Endothelial cell of umbilical vein (primary cell): Measurements from ENCODE around the gene POLG.

Experiments
- CTCF ChIP-seq, 2 donors: IDR thresholded peaks; 1 replicate in 1 of 2; 2 replicates in 1 of 2; pipeline ENCODE4 v1.5.1; 2011; ENCODE audit warnings: low read length in 2 of 2, mild to moderate bottlenecking in 2 of 2, moderate library complexity in 2 of 2, control low read depth in 1 of 2, inconsistent platforms in 1 of 2, low read depth in 1 of 2; ENCODE audit not compliant: insufficient read depth in 1 of 2; ENCODE audit errors: extremely low read depth in 1 of 2
- EZH2 ChIP-seq: IDR thresholded peaks from 2 replicates; pipeline ENCODE4 v1.6.1; 2012; ENCODE audit warnings: borderline replicate concordance, low read depth, mild to moderate bottlenecking, moderate library complexity, low read length, inconsistent platforms; ENCODE audit not compliant: severe bottlenecking
- GATA2 ChIP-seq: IDR thresholded peaks from 2 replicates; pipeline ENCODE4 v1.7.0; 2011; ENCODE audit warnings: low read depth, mild to moderate bottlenecking, moderate library complexity, mixed read lengths, low read length; ENCODE audit not compliant: insufficient read length, insufficient read depth

GRCh38 chr15:89372069-89372935, 37.7 kb upstream of the POLG start:
- no peak for TF ChIP-seq GATA2
- TF ChIP-seq EZH2 = no peak
- no peak for TF ChIP-seq CTCF (IDR thresholded peaks at IDR 0.05; ENCODE audit: extremely low read depth in 1 of 2, insufficient read depth in 1 of 2, low read depth in 1 of 2, low read length in 2 of 2)
